ENCODE results near the gene RASL10A.

Gene RASL10A

DNA sequence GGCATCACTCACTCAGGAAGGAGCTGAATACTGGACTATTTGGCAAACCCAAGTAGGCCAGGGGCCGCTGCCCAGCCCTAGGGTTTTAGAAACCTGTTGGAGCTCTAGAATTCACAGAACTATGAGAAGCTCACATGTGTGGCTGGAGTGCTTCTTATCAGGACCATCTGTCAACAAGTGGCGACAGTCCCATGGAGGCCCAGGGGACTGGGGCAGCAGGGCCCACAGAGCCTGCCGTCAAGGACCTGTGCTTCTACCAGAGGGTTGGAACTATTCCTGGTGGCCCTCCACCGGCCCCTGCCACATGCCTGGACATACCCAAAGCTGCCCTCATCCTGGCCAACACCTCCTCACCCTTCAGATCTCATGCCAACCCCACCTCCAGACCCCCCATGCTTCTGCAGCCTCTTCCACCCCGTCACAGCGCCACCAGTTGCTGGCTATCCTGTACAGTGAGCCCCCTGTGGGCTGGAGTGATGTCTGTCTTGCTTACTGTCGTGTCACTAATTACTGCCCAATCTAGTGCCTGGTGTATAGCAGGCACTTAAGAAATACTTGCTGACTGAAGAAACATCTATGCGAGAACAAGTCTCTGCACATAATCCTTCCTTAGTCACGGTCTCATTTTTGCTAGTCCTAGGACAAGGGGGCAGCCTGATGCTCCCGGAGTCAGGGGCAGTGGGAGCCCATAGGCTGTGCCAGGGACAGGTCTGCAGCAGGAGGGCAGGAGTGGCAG is 27.2 kb upstream of the RASL10A start:
- DNase-seq (ENCODE audit: low read depth) = no peak
- no peak overlapping the region for H3K4me3 ChIP-seq (ENCODE audit: low read length)
- TF ChIP-seq, protein P1, sequence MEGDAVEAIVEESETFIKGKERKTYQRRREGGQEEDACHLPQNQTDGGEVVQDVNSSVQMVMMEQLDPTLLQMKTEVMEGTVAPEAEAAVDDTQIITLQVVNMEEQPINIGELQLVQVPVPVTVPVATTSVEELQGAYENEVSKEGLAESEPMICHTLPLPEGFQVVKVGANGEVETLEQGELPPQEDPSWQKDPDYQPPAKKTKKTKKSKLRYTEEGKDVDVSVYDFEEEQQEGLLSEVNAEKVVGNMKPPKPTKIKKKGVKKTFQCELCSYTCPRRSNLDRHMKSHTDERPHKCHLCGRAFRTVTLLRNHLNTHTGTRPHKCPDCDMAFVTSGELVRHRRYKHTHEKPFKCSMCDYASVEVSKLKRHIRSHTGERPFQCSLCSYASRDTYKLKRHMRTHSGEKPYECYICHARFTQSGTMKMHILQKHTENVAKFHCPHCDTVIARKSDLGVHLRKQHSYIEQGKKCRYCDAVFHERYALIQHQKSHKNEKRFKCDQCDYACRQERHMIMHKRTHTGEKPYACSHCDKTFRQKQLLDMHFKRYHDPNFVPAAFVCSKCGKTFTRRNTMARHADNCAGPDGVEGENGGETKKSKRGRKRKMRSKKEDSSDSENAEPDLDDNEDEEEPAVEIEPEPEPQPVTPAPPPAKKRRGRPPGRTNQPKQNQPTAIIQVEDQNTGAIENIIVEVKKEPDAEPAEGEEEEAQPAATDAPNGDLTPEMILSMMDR (conservative IDR thresholded peaks at IDR 0.05; ENCODE audit: low read depth, low read length) = no peak

DNA sequence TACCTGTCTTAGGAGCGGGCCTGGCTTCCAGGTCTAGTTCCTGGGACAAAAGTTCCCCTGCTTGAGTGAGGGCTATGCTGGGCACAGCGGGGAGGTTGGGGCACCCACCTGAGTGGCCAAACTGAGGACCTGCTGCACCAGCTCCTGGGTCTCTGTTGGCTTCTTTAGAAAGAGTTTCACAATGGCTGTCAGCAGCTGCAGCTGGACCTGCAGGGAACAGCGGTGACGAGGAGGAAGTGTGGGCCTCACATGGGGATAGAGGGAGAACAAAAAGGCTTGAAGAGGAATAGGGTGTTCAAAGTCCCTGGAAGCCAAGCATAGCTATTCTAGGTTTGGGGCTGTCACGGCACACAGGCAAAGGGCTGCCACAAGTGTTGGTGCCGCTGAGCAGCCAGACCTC is 26.7 kb upstream of the RASL10A start:
- TF ChIP-seq, protein P1 (conservative IDR thresholded peaks at IDR 0.05; ENCODE audit: low read depth, low read length) = no peak
- no peak for DNase-seq (ENCODE audit: low read depth)
- no peak overlapping the region for H3K4me3 ChIP-seq (ENCODE audit: low read length)

DNA sequence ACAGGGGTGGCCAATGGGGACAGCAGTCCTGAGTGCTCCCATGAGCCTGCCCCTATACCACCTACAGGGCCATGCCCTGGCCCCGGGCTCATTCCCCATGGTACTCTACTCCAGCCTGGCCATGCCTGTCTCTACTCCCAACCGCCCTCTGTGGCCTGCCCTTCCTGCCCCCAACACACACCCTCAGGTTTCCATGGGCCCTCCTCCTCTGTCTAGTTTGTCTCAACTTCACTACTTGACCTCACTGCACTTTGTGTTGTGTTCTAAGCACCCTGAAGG is 26.3 kb upstream of the RASL10A start:
- TF ChIP-seq, protein P1 (conservative IDR thresholded peaks at IDR 0.05; ENCODE audit: low read depth, low read length) = no peak
- no peak for DNase-seq (ENCODE audit: low read depth)
- H3K4me3 ChIP-seq (ENCODE audit: low read length) = no peak overlapping the region

DNA sequence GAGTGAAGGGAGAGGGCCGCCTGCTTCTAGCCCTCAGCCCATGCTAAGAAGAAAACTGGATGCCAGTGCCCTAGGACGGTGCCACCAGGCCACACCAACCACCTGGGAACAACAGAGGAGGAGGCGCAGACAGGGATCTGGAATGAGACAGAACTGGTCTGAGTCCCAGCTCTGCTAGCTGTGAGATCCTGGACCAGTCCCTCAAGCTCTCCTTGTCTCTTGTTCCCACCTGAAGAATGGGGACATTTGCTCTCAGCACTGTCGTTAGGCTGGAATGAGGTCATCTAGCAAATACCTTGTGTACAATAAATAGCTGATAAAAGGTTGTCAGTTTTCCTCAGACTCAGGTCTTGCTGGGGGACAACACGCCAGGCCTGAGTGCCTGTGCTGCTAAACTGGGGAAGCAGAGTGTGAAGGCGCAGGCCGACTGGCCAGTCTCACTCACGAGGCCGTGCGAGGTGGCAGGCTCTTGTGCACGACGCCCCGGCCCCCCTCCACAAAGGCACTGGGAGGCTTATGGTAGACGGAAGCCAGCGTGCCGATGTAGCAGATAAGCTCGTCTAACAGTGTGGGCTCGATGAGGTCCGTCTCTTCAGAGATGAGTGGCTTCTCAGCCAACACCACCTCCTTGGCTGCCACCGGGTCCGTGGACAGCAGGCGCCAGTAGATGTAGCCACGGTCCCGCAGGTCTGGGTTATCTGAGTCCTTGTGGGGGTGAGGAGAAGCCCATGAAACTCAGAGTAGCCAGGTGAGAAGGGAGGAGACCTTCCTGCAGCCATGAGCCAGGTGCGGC is 25.8 kb upstream of the RASL10A start:
- no peak for DNase-seq (ENCODE audit: low read depth)
- TF ChIP-seq, protein P1 (conservative IDR thresholded peaks at IDR 0.05; ENCODE audit: low read depth, low read length) = no peak
- no peak overlapping the region for H3K4me3 ChIP-seq (ENCODE audit: low read length)

DNA sequence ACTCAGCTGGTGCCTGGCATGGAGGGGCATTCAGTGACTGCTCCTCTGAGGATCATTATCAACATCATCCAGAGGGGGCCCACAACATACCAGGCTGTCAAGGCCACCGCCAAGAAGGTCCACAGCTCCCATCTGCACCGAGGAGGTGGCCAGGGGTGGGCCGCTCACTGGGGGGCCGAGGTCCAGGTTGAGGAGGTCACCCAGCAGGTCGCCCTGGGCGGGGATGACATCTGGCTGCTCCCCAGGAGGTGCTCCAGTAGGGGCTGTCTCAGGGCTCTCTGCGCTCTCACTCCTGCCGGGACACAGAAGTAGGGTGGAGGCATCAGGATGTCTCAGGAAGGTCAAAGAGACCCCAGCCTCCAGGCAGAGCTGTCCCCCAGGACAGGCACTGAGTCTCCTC is 25.1 kb upstream of the RASL10A start:
- DNase-seq (ENCODE audit: low read depth) = no peak
- TF ChIP-seq, protein P1 (conservative IDR thresholded peaks at IDR 0.05; ENCODE audit: low read depth, low read length) = no peak

DNA sequence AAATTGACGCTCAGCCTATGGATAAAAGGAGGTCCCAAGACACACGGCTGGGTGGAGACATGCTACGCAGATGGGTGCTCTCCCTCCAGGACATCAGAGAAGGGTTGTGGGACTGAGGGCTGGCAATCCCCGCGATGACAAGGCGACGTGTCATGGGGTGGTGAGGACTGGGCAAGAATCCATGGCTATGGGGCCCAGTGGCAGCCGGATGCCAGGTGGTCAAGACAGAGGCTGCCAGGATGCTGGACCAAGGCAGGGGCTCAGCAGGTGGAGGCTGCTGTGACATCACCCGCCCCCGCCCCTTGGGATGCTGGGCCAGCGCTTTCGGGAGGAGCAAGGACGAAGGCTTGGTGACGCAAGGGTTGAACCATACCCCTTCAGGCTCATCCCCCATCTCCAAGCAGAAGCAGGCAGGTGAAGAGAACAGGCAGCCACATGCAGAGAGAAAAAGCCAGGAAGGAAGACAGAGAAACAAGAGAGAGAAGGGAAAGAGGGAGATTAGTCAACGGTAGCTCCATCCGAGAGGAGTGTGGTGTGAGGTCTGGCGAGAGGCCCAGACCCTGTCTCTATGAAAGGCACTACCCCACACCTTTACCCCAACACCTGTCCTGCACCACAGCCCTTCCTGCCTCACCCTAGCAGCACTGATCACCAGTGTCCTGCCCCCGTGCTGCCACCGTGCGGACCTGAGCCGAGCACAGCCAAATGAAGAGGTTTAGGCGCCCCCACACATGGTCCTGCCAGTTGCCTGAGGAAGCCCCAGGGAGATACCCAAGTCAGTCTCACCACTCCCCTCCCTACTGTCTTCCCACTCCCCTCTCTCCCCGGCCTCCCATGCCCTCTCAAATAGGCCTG is 24.1 kb upstream of the RASL10A start:
- no peak for DNase-seq (ENCODE audit: low read depth)
- H3K4me3 ChIP-seq (ENCODE audit: low read length) = no peak overlapping the region
- TF ChIP-seq, protein P1 (conservative IDR thresholded peaks at IDR 0.05; ENCODE audit: low read depth, low read length) = no peak

More for the DNA sequence above, 25.1 kb upstream of the RASL10A start:
- H3K4me3 ChIP-seq (ENCODE audit: low read length) = no peak overlapping the region
